LHCN-M2 (cell line): ENCODE results near the gene COL4A6. TPM values are rescaled to one million over a fixed set of nuclear protein-coding genes. Genes with fewer than 3 reads are reported as not detected.

ENCODE experiments used
- DNase-seq: peaks from one replicate; pipeline ENCODE4 v3.0.0-alpha.2; 2012; ENCODE audit warnings: low read depth
- total RNA-seq: library from RNA; depleted of rRNA; stranded (reverse); fragments of >200 nt; gene quantifications from 2 replicates; pipeline ENCODE4 v1.2.3, GENCODE V29; 2014

Gene COL4A6
- total RNA-seq, 1 experiment from 2014 or later, result 0.75 TPM

DNA sequence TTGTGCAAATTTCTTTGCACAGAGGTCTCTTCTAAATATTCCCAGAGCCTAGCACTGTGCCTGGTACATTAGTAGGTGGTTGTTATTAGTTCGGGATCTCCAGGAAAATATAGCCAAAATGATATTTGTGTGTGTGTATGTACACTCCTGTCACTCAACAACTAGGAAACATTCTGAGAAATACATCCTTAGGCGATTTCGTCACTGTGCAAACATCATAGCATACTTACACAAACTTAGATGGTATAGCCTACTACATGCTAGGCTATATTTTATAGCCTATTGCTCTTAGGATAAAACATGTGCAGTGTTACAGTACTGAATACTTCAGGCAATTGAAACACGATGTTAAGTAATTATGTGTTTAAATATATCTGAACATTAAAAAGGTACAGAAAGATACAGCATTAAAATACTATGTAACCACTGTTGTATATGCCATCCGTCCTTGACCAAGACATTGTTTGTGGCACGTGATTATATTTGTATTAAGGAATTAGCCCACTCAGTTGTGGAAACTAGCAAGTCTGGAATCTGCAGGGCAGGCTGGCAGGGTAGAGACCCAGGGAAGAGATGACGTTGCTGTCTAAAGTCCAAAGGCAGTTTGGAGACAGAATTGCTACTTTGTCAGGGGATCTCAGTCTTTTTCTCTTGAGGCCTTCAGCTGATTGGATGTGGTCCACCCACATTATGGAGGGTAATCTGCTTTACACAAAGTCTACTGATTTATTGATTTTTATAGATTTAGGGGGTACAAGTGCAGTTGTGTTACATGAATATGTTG lies 106.9 kb downstream of the COL4A6 start:
- no peak for DNase-seq

DNA sequence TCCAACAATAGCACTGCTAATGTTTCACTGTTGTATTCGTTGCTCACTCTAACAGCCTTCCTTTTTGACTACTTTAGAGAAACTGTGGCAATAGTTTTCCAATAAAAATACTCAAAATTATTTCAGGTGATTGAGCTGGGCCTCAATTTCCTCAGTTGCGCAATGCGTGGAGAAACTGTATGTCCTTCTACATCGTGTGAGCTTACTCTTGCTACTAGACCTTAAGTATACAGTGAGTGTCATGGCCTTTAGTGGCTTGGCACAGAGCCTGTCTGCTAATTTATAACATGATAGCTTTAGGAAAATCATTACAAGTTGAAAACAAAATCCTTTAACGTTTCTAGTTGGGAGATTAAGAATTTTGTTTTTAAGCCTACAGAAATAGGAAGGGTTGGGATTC lies 114.5 kb downstream of the COL4A6 start:
- no peak for DNase-seq

DNA sequence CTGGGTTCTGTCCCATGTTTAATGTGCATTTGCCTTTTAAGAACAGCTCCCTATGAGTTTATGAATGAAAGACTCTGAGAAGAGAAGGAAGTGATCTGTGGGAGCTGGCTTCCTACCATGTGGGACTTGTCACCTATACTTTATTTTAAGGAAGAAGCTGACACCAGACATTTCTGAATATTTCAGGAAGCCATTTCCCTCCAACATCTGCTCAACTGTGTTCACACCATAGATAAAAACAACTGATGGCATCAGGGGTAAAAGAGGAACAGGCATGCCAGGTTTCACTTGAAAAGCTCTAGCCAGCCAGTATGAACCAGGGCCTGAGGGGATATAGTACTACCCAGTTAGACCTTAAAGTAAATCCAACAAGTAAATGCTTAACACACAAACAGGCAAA lies 116.0 kb downstream of the COL4A6 start:
- no peak for DNase-seq

DNA sequence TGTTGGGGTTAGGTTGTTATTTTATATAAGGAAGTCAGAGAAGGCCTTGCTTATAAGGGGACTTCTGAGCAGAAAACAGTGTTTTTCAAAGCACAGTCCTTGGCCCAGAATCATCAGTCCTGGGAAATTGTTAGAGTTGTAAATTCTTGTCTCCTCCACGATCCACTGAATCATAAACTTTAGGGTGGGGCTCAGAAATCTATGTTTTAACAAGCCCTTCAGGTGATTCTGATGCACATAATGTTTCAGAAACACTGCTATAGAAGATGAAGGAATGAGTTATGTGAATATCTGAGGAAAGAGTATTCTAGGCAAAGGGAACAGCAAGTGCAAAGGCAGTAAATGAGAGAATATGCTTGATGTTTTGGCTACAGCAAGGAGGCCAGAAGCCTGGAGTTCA lies 121.8 kb downstream of the COL4A6 start:
- no peak for DNase-seq

DNA sequence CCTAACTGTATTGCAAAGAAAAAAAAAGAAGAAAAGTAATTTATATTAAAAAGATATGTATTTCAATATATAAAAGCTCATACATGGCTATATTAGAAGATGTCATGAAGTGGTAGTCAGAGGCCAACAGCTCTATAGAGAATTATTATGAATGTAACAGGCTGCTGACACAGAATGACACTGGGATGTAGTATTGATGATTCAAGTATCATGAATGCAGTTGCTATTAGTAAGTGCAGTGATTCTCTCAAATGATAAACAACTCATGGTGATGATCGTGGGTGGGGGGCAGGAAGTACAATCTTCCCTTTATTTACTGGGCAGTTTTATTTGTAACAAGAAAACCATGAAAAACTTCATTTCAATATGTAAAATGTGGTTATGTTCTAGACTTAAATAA lies 124.6 kb downstream of the COL4A6 start:
- DNase-seq, result peak; percentile 52

DNA sequence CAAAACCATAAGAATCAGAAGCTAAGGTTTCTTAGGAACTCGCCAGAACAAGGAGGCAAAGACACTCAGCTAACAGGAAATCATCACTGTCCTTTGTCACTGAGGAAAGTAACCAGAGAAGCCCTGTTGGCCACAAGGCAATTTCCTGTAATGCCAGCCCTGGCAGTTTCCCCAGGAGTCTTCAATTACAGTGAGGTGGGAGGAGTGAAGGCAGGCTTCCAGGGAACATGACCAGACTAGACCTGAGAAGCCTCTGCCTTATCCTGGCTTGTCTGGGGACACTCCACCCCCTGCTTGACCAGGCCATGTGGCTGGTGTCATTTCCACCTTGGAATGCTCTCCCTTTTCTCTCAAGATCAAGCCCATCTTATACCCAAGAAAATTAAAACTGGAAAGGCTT lies 125.3 kb downstream of the COL4A6 start:
- peak; percentile 82 for DNase-seq

DNA sequence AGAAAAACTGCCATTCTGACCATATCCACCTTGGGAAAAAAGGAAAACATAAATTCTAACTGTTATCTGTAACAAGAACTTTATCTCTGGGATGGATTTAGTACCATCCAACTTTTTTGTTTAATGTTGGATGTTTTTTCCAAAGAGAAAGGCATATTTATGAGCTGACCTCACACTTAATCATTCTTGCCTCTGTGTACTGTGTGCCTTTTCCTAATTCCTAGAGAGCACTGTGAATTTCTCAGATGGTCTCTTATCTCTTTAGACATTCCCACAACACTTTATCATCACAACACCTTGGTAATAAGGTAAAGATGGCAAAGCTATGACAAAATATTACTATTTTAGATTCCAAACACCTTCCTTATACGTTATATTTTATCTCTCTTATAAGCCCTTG lies 126.2 kb downstream of the COL4A6 start:
- no peak for DNase-seq

DNA sequence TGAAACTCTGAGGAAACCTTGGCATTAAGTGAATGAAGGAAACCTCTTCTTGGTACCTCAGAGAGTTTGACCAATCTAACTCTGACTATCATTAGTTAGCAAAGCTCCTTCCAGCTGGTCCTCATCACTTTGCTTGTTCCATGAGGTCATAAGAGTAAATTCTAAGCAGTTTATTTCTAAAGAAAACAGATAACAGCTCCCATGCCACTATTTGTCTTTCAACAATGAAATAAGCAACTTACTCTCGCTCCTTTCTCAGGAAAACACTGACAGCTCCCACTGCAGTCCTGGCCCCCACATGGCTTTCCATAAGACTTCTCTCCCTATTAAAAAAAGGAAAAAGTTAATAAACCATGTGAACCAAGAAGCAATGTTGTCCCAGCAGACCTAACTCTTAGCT lies 127.7 kb downstream of the COL4A6 start:
- DNase-seq, result no peak

DNA sequence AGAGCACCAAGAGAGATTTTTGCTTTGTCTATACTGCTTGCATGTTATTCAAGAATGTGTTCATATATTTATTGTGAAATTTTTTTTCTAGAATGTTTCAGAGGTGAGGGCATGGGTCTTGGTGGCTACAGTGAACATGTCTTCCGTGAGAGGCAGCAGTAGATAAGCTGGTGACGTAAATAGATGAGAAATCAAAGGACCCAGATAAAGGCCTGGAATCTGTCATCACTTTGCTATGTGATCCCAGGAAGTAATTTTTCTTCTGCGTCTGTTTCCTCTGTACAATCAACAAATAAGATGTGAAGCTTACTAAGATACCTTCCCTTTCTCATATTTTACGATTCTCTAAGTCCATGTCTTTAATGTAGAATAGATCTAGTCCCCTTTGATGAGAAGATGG lies 129.1 kb downstream of the COL4A6 start:
- no peak for DNase-seq

DNA sequence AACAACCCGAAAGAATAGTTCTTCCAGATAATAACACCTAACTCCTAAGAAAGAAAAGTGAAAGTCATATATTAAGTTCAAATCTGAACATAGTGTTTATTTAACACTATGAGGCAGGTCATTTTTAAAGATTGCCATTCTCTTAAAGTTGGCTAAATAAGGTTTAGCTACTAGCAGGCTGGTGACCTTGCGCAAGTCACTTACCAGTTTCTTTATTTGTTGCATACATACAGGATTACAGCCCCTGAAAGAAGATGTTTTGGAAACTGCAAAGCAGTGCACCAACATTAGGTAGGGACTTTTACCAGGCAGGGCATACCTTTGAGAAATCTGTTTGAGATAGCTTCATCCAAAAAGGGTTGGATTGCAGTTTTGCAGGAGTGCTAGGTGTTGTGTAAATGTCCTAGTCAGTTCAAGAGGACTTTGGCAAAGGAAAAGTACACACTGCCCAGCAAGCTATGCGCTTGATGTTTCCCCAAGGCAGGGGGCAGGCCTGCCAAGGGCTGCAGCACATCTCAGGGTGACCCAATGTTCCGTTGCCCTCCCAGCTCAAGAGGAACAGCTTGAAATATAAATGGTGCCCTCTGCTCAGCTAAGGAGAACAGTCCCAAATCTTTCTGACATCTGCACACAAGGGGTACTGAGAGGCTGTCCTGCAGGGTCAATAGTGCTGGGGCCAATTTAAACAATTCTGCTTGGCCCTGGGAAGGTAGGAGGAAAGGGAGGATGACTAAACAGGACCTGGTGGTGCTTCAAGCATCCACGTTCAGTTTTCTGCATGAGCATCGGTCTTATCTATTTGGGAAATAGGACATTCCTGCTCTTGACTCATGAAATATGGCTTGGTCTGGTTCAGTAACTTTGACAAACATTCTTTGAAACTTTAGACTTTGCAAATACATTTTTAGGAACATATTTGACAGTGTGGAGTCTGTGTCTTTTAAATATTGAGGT lies 130.8 kb downstream of the COL4A6 start:
- no peak for DNase-seq

DNA sequence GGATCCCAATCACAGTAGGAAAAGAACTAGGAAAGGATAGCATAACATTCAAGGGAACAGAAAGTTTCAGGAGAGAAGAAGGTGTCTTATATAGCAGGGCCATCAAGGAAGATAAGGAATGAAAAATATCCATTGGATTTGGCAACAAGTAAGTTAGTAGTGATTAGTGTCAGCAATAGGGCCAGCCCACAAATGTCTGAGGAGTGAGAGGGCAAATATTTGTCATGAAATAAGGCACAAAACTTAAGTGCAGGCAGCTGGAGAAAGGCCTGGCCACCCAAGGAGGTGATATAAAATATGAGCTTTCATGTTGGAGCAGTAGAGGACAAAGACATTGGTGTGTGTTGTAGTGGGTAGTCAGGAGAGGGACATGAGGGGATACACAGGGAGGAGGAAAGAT lies 132.1 kb downstream of the COL4A6 start:
- no peak for DNase-seq

DNA sequence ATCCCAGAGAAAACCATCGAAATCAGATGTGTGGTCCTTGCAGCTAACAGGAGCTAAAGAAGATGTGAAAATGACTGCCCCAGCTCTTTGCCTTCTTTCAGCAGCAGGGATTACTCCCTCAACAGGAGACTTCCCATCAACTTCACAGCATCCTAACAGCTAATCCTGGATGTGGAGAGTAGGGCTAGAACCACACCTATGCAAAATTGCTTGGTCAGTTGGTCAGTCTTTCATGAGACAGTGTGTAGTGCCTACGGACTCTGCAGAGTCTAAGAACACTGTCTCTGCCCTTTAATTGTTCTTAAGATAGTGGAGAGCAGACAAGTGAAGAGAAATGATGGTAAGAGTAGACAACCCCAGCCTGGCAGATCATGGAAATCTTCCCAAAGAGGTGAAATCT lies 133.5 kb downstream of the COL4A6 start:
- DNase-seq, result no peak

DNA sequence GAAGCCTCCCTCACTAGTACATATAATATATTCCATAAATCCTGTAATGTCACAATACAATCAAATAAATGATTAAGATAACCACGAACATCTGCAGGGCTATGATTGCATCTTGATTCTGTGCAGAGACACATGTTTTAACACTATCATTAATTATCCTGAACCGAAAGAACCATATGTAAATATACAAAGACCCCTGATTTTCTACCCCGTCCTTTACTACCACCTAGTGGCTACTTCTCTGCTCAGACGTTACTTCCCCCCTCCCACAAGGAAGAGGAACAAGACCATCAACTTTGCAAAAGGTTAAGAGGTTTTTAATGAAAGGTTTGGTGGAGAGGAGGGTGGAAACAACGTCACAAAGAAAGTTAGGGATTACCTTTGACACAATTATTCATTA lies 134.0 kb downstream of the COL4A6 start:
- no peak for DNase-seq

DNA sequence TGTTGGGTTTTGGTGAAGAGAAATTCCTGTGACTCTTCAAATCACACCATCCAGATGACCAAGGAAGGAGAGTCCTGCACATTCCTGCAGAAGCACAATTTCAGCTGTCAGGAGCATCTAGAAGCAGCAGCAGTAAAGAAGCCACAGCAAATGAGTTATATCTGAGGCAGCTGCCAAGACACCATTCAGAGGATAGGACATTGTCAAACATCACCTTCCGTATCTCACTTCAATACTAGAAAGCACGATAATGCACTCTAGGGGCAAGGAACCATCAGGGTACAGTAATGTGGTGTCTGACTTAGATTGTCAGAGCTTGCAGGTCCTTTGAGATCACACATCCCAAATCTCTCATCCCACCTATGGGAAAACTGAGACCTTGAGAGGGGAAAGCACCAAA lies 134.5 kb downstream of the COL4A6 start:
- DNase-seq, result no peak

DNA sequence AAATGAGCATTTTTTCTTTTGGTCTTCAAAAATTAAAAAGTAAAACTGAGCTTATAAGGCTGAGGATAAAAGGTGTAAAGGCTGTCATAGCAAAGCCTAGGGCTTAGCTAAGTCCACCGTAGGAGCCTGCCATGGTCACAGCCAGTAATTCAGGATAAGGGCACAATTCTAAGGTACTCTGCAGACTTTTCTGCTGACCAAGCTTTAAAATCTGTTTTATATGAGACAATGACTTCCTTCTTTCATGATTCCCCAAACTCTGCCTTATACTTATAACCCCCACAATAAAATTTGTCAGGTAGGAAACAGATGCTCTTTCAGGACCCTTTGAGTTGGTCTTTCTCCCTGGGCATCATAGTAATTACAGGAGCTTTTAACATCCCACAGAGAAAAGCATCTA lies 138.5 kb downstream of the COL4A6 start:
- no peak for DNase-seq

DNA sequence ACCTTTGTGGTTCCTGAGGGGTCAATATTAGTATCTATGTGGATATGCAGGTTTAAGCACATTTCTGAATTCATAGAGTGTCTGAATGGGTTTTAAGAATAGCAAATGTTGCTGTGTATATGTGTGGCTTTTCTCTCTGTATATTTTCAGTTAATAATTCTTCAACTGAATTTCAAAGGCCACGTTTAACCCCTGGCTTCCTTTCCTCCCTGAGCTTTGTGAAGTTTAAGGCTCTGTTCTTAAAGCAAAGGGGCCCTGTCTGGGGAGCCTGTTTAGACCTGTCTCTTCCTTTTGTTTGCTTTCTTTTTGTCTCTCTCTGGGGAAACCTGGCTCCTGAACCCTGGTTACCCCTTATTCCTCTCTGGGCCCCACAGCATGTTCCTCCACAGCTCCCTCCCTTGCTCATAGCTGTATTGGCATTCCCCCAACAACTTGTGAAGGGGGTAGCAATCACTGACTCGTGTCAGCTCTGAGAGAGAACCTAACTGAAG lies 139.1 kb downstream of the COL4A6 start:
- DNase-seq, result peak; percentile 35

DNA sequence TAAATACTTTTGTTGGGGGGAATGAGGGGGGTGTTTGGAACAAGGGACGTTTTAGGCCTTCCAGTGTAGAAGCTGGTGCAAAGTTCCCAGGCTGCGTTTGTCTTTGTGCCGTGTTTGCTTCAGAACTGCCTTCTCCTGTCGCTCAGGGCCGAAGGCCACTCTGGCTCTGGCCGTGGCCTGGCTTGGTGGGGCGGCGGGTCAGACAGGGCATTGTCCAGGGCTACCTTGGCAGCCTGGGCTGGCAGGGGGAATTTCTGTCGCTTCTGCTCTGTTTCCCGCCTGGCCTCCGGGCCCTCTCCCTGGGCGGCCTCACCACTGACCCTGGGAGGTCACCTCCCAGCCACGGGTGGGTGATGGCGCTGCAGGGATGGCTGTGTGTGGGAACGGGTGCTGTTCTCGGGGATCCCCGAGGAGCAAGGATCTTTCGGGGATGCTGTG lies 140.0 kb downstream of the COL4A6 start:
- no peak for DNase-seq

DNA sequence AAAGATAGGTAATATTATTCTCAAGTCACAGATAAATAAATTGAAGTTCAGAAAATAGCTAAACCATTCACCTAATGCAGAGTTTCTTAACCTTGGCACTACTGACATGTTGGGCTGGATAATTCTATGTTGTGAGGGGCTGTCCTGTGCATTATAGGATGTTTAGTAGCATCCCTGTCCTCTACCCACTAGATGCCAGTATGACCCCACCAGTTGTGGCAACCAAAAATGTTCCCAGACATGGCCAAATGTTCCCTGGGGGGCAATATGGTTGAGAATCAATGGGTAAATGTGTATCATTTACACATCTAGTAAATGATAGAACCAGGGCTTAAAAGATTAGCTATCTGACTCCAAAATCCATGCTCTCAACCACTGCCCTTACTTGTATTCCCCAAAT lies 140.9 kb downstream of the COL4A6 start:
- no peak for DNase-seq

DNA sequence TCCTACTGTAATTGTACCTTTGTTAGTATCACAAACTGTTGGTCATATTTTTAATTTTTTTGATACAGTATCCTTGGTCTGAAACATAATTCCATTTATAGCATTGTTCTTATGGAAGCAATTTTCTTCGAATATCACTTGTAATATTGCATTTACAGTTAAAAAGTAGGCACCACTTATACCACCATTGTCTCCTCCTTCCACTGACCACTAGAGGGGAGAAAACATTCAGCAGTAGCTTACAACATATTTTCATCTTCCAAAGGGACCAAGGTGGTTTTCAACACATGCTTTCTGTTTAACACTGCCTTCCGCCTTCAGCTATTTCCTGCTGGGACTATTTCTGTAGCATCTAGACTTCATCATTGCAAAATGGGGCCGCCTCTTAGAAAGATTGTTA lies 146.2 kb downstream of the COL4A6 start:
- DNase-seq, result no peak

DNA sequence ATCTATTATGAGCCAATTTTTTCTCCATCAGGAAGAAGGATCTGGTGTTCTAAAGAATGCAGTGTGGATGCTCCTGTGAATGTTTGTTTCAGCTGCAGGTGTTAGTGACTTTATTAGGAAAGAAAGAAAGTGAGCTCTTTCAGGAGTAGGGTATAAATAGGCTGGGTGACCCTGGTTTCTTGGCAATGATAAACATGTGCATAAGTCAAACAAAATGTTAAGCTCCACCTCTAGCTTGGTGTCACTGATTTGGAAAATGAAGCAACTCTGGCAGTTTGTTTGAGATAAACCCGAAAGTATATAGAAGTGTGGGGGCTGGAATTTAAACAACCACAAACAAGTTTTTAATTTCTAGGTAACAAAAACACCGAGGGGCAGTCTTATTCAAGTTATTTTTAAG lies 152.3 kb downstream of the COL4A6 start:
- DNase-seq, result no peak

DNA sequence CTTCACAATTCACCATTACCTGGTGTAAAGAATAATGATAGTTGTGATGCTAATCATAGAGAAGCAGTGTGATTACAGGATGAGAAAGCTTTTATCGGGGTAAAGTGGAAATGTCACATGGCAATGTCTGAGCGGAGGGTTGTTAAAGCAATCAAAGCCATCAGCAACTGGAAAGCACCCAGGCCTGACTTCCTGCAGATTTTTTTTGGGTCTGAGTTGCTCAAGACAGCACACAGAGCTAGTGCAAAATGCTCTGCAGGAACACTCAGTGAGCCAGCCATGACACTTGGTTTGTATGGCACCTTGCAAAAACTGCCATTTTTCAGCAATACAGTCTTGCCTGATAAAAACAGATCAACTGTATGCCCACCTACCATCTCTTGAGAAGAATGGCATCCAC lies 152.9 kb downstream of the COL4A6 start:
- no peak for DNase-seq

DNA sequence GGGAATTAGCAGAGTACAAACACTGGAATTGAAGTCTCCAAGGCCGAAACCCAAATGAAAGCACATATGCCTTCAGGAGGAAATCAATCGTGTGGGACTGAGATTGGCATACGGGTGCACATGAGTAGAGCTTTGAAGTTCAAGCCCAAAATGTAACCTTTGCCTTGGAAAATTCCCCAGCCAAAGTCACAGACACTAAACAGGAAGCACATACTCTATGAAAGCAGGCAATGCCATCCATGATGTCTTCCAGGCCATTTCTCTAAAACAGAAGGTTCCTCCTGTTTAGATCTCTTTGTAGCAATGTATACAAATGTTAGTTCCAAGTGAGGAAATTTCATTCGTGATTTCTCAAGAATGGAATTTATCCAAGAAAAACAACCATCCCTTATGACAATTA lies 162.5 kb downstream of the COL4A6 start:
- DNase-seq, result no peak

DNA sequence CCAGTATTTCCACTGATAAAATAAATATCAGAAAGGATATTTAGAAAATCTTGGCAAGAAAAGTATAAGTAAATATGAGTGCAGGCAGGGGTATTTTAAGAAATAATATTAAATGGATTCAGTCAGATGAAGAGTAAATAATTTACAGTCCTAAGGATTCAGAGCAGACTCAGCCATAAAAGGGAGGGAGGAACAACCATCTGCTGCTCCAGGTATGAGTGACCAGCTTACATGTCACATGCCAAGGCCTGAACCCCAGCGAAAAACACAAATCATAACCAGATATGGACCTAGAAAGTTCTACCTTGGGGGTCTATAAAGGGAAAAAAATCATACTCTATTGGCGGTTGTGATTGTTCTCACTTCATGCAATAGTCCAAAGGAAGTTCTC lies 166.8 kb downstream of the COL4A6 start:
- no peak for DNase-seq
